ENCODE measurements around the gene TBC1D8.

GRCh38 chr2:100964681-100965169 is 186.5 kb downstream of the TBC1D8 start:
- TF ChIP-seq CTCF (IDR thresholded peaks at IDR 0.05) (no peak), POLR2A (IDR thresholded peaks at IDR 0.05) (no peak)

All from prostate gland (tissue), 2 donors.